Lower leg skin (tissue), 4 donors: Measurements from ENCODE around the gene MCRIP2. TPM values are rescaled to one million over a fixed set of nuclear protein-coding genes. Genes with fewer than 3 reads are reported as not detected.

ENCODE experiments used
- DNase-seq, 2 donors: peaks; one replicate each; pipeline ENCODE4 v3.0.0-alpha.2; 2019; ENCODE audit warnings: low spot score in 2 of 2
- H3K4me3 ChIP-seq: fragments of 200-600 bp; sonication (generic); 2 replicates; pipeline ENCODE4 v1.5.1; 2017; ENCODE audit warnings: mild to moderate bottlenecking, low read depth; ENCODE audit not compliant: poor library complexity, severe bottlenecking
- CTCF ChIP-seq, 3 donors: fragments of 450-650 bp; IDR thresholded peaks; one replicate each; pipeline ENCODE4 v1.5.1; 2016; ENCODE audit warnings: antibody characterized with exemption in 3 of 3, mild to moderate bottlenecking in 3 of 3, moderate library complexity in 2 of 3
- POLR2A ChIP-seq, 2 donors: fragments of 450-650 bp; IDR thresholded peaks; one replicate each; pipeline ENCODE4 v1.6.1; 2016 to 2017; ENCODE audit warnings: antibody characterized with exemption in 2 of 2, mild to moderate bottlenecking in 1 of 2, moderate library complexity in 1 of 2
- WGBS, 2 donors: methylation state at CpG; one replicate each; pipeline ENCODE4 v1.1.5; 2018; 5-methylcytosine and 5-hydroxymethylcytosine counted together
- intact Hi-C: fragments of 100-400 bp; cut with DNase I; formaldehyde crosslinking; loops from one replicate; pipeline ENCODE4 v1.15.0; 2023; ENCODE audit warnings: low total_unique reads
- total RNA-seq, 4 donors: library from RNA; depleted of rRNA; stranded (reverse); fragments of >200 nt; gene quantifications; one replicate each; pipeline ENCODE4 v1.1.0, GENCODE V29; 2016

The MCRIP2 gene
- total RNA-seq, 4 donors from 2014 or later = 10.5 to 31.3 (median 23.2) TPM

GRCh38 chr16:610513-611381 lies 30.9 kb upstream of the MCRIP2 start:
- TF ChIP-seq CTCF (IDR thresholded peaks at IDR 0.05) (no peak), POLR2A (IDR thresholded peaks at IDR 0.05) (no peak)
- no peak overlapping the region for H3K4me3 ChIP-seq
- no peak for DNase-seq
- intact Hi-C loops = no loop called here
- WGBS, 2 donors = 54 to 56% methylated on average over 22 of the region's 28 CpGs

- no peak for DNase-seq
- intact Hi-C loops = no loop called here
- 92 to 94% methylated on average over 13 of the region's 13 CpGs for WGBS, 2 donors
- TF ChIP-seq CTCF (IDR thresholded peaks at IDR 0.05) (no peak), POLR2A (IDR thresholded peaks at IDR 0.05) (no peak)
- H3K4me3 ChIP-seq = no peak overlapping the region
These were observed 26.5 kb upstream of the MCRIP2 start for GRCh38 chr16:615122-615521.

- no peak for DNase-seq
- WGBS, 2 donors = 91 to 94% methylated on average over 24 to 38 of the region's 39 CpGs
- no peak for TF ChIP-seq CTCF (IDR thresholded peaks at IDR 0.05)
- TF ChIP-seq POLR2A (IDR thresholded peaks at IDR 0.05) = no peak
- no peak overlapping the region for H3K4me3 ChIP-seq
- intact Hi-C loops = no loop called here
These were observed 24.7 kb upstream of the MCRIP2 start for GRCh38 chr16:616733-617586.

- TF ChIP-seq CTCF (IDR thresholded peaks at IDR 0.05) (no peak), POLR2A (IDR thresholded peaks at IDR 0.05) (no peak)
- no peak overlapping the region for H3K4me3 ChIP-seq
- no peak for DNase-seq
- intact Hi-C loops = no loop called here
- WGBS, 2 donors = 58 to 60% methylated on average over 16 of the region's 16 CpGs
These were observed 23.8 kb upstream of the MCRIP2 start for GRCh38 chr16:617855-618254.

GRCh38 chr16:619476-620100 lies 22.0 kb upstream of the MCRIP2 start:
- no peak for TF ChIP-seq CTCF (IDR thresholded peaks at IDR 0.05)
- no peak for TF ChIP-seq POLR2A (IDR thresholded peaks at IDR 0.05)
- WGBS, 2 donors = 68 to 77% methylated on average over 16 to 20 of the region's 20 CpGs
- DNase-seq = no peak
- intact Hi-C loops = no loop called here
- no peak overlapping the region for H3K4me3 ChIP-seq
